Measurements from ENCODE around the gene SLC6A6. TPM values are rescaled to one million over a fixed set of nuclear protein-coding genes. Genes with fewer than 3 reads are reported as not detected.

Gene SLC6A6
- total RNA-seq, 1 donor from 2014 or later: 35.4 TPM

DNA sequence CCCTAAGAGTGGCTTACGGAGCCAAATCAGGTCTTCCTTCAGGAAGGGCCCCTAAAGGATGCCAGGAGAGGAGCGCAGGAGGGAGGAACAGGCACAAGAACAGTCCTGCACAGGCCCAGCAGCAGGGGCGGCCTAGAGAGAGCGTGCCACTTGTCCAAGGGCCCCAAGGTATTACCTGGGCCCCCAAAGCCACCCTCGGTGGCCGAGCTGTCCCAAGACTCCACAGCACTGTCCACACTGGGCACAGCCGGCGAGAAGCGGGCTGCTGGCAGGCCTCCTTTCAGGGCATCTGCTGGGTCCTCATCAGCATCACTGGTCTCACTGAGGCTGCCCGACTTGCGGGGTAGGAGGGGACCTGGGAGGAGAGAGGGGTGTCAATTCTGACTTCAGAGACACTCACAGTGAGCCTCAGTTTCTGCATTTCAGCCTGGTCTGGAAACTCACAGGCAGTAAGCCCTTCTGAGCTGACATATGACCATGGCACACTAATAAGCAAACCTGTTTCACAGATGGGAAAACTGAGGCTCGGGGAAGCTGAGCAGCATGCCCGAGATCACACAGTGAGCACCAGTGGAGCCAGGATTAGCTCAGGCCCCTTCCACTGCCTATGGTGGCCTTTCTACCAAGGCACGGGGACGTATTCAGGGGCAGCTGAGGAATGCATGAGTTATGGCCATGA is 104.4 kb downstream of the SLC6A6 start:
- TF ChIP-seq, protein P1, sequence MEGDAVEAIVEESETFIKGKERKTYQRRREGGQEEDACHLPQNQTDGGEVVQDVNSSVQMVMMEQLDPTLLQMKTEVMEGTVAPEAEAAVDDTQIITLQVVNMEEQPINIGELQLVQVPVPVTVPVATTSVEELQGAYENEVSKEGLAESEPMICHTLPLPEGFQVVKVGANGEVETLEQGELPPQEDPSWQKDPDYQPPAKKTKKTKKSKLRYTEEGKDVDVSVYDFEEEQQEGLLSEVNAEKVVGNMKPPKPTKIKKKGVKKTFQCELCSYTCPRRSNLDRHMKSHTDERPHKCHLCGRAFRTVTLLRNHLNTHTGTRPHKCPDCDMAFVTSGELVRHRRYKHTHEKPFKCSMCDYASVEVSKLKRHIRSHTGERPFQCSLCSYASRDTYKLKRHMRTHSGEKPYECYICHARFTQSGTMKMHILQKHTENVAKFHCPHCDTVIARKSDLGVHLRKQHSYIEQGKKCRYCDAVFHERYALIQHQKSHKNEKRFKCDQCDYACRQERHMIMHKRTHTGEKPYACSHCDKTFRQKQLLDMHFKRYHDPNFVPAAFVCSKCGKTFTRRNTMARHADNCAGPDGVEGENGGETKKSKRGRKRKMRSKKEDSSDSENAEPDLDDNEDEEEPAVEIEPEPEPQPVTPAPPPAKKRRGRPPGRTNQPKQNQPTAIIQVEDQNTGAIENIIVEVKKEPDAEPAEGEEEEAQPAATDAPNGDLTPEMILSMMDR (IDR thresholded peaks at IDR 0.05; ENCODE audit: borderline replicate concordance): no peak
- no peak for DNase-seq
- peaks cover 32% of the 10 kb centered on the region for H3K36me3 ChIP-seq
- H3K27me3 ChIP-seq (ENCODE audit: low read depth): no peaks in the 10 kb centered on the region
- intact Hi-C loops (cut with micrococcal nuclease): no loop called here
- no peak overlapping the region for H3K4me3 ChIP-seq
- H3K27ac ChIP-seq (replicated peaks): no peak overlapping the region
- peaks cover 16% of the 10 kb centered on the region for H3K9me3 ChIP-seq (replicated peaks)
- H3K4me1 ChIP-seq: peaks cover 8% of the 10 kb centered on the region

DNA sequence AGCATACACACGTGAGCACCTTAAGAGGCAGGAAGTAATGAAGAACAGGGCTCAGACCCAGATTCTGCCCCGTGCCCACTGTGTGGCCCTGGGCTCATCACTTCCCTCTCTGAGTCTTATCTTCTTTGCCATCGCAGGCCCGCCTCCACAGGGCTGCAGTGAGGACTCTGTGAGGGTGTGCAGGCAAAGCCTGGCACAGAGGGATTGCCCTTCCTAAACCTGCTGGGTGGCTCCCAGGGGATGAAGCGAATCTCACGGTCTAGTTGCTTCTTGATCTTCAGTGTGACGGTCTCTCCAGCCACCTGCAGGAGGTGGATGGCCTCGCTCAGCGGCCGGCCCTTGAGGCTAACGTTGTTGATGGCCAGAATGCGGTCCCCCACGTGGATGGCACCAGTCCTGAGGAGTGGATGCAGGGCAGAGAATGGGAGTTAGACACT is 104.9 kb downstream of the SLC6A6 start:
- Histone ChIP-seq H3K4me1 (peaks cover 8% of the 10 kb centered on the region), H3K27ac (replicated peaks) (no peak overlapping the region), H3K9me3 (replicated peaks) (peaks cover 11% of the 10 kb centered on the region), H3K4me3 (no peak overlapping the region), H3K27me3 (ENCODE audit: low read depth) (no peaks in the 10 kb centered on the region), H3K36me3 (peaks cover 29% of the 10 kb centered on the region)
- no peak for DNase-seq
- TF ChIP-seq, protein P1 (IDR thresholded peaks at IDR 0.05; ENCODE audit: borderline replicate concordance): no peak
- intact Hi-C loops (cut with micrococcal nuclease): no loop called here

DNA sequence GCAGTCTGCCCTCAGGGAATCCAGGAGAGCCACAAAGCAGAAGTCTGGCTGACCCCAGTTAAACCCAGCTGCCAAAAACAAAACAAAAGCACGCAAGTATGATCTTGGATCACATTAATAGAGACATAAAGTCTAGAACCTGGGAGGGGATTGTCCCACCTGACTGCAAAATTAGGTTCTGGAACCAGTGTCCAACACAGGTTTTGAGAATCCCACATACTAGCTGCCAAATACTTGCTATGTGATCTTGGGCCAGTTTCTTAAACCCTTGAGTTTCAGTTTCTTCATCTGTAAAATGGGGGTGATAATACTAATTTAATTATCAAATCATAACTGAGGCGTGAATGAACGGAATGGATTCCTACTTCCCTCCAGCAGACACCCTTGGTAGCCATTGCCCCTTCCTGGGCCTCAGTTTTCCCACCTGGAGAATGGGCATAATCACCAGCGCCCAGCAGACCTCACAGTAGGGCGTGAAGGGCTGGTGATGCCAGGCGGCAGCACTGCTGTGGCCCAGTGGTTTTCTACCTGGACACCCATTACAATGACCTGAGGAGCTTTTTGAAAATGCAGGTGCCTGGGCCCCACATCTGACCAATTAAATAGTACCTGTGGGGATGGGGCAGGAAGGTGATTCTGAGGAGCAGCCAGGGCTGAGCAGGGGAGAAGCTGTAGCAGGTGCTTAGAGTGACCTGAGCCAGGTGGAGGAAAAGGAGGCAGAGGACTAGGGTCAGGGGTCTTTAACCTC is 105.5 kb downstream of the SLC6A6 start:
- no peak overlapping the region for H3K27ac ChIP-seq (replicated peaks)
- peaks cover 23% of the 10 kb centered on the region for H3K36me3 ChIP-seq
- H3K27me3 ChIP-seq (ENCODE audit: low read depth): no peaks in the 10 kb centered on the region
- no peak for DNase-seq
- TF ChIP-seq, protein P1 (IDR thresholded peaks at IDR 0.05; ENCODE audit: borderline replicate concordance): no peak
- H3K4me1 ChIP-seq: peaks cover 12% of the 10 kb centered on the region
- H3K4me3 ChIP-seq: no peak overlapping the region
- intact Hi-C loops (cut with micrococcal nuclease): no loop called here
- H3K9me3 ChIP-seq (replicated peaks): peaks cover 5% of the 10 kb centered on the region

DNA sequence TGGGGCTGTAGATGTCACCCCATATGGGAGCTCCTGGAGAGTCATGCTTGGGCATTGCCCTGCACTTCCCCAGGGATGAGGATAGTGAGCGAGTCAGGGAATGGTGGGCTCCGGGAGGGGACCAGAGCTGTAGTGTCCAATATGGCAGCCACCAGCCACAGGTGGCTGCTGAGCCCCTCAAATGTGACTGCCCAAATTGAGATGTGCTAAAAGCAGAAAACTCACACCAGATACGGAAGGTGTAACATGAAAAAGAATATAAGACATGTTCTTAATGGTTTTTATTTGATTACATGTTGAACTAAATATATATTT is 106.1 kb downstream of the SLC6A6 start:
- TF ChIP-seq, protein P1 (IDR thresholded peaks at IDR 0.05; ENCODE audit: borderline replicate concordance): no peak
- Histone ChIP-seq H3K36me3 (peaks cover 17% of the 10 kb centered on the region), H3K27me3 (ENCODE audit: low read depth) (no peaks in the 10 kb centered on the region), H3K9me3 (replicated peaks) (no peaks in the 10 kb centered on the region), H3K27ac (replicated peaks) (no peak overlapping the region), H3K4me1 (peaks cover 15% of the 10 kb centered on the region), H3K4me3 (no peak overlapping the region)
- intact Hi-C loops (cut with micrococcal nuclease): no loop called here
- no peak for DNase-seq

DNA sequence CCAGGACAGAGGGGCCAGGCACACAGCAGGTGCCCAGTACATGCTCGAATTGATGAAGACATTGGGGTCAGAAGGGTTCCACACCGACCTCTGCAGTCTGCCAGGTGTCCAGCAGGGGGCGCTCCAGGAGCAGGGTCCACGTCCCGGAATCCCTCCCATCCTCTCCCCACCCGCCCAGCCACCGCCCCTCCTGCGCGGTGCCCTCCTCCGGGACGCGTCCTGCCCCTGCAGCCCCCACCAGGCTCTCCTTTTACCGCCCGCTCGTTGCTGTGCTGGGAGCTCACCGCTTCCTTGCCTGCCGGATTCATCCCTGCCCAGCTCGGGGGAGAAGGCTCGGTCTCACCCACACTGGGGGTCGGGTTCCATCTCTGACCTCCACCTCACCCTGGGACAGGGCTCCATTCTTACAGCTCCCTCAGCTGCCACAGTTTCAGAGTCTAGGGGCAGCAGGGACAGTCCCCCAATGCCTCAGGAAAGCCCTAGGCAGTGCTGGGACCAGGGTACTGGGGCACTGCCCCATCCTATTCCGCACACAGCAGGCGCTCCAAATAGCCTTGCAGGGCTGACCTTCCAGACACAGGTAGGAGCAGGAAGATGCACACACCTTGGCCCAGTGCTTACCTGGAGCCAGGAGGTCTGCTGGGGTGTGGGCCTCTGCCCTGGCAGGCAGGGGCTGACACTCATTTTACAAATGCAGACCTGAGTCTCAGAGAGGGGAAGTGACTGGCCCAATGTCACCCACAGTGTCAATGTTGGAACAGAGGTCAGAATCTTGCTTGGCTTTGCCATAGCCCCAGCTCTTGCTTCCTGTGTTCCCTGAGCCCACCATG is 106.8 kb downstream of the SLC6A6 start:
- H3K27ac ChIP-seq (replicated peaks): peak overlapping the region; percentile 42
- H3K36me3 ChIP-seq: peaks cover 21% of the 10 kb centered on the region
- peaks cover 17% of the 10 kb centered on the region for H3K4me1 ChIP-seq
- intact Hi-C loops (cut with micrococcal nuclease): no loop called here
- no peak overlapping the region for H3K4me3 ChIP-seq
- TF ChIP-seq, protein P1 (IDR thresholded peaks at IDR 0.05; ENCODE audit: borderline replicate concordance): peak; percentile 99
- H3K27me3 ChIP-seq (ENCODE audit: low read depth): no peaks in the 10 kb centered on the region
- H3K9me3 ChIP-seq (replicated peaks): no peaks in the 10 kb centered on the region
- peak; percentile 73 for DNase-seq

All from left ventricle myocardium inferior (tissue), 1 donor.